HG03342 (cell line): ENCODE results near the gene PTGER1.

Experiments used
- ATAC-seq: cut with Tn5 transposase; IDR thresholded peaks from one replicate; pipeline ENCODE4 v1.9.1; 2021; ENCODE audit warnings: mild to moderate bottlenecking, moderate library complexity; ENCODE audit not compliant: unreplicated experiment

PTGER1 gene

GRCh38 chr19:14442891-14443631 lies 32.1 kb downstream of the PTGER1 start:
- no peak for ATAC-seq

GRCh38 chr19:14441041-14441938 lies 33.9 kb downstream of the PTGER1 start:
- no peak for ATAC-seq

GRCh38 chr19:14440049-14440448 lies 35.1 kb downstream of the PTGER1 start:
- peak; percentile 78 for ATAC-seq

- no peak for ATAC-seq
These were observed 36.1 kb downstream of the PTGER1 start for GRCh38 chr19:14439014-14439413.

GRCh38 chr19:14437578-14438140 lies 37.5 kb downstream of the PTGER1 start:
- ATAC-seq = no peak

GRCh38 chr19:14435320-14436050 lies 39.7 kb downstream of the PTGER1 start:
- ATAC-seq = no peak

GRCh38 chr19:14434543-14435319 lies 40.4 kb downstream of the PTGER1 start:
- ATAC-seq = no peak

- ATAC-seq = peak; percentile 13
These were observed 41.3 kb downstream of the PTGER1 start for GRCh38 chr19:14433554-14434501.

GRCh38 chr19:14432791-14433553 lies 42.2 kb downstream of the PTGER1 start, which contains the start of gene PKN1:
Gene PKN1 (plus strand): TSS chr19:14433306. CDS start chr19:14433522, 216 bp downstream.
- peak; percentile 43 for ATAC-seq

GRCh38 chr19:14430712-14431111 lies 44.4 kb downstream of the PTGER1 start:
- ATAC-seq = no peak

GRCh38 chr19:14428882-14429416 lies 46.2 kb downstream of the PTGER1 start:
- ATAC-seq = no peak

GRCh38 chr19:14427461-14427860 lies 47.7 kb downstream of the PTGER1 start:
- ATAC-seq = no peak

GRCh38 chr19:14425696-14426138 lies 49.4 kb downstream of the PTGER1 start:
- no peak for ATAC-seq
